Stimulated activated naive CD4-positive, alpha-beta T cell (primary cell): ENCODE data around the gene SMARCA1.
A peak's percentile ranks its signal among the peaks of the same experiment; 100 is the strongest.

Experiments used
- DNase-seq, 6 experiments: peaks; one replicate each; lab custom pipeline; 2025; lab: John Stamatoyannopoulos, UW

SMARCA1 gene

DNA sequence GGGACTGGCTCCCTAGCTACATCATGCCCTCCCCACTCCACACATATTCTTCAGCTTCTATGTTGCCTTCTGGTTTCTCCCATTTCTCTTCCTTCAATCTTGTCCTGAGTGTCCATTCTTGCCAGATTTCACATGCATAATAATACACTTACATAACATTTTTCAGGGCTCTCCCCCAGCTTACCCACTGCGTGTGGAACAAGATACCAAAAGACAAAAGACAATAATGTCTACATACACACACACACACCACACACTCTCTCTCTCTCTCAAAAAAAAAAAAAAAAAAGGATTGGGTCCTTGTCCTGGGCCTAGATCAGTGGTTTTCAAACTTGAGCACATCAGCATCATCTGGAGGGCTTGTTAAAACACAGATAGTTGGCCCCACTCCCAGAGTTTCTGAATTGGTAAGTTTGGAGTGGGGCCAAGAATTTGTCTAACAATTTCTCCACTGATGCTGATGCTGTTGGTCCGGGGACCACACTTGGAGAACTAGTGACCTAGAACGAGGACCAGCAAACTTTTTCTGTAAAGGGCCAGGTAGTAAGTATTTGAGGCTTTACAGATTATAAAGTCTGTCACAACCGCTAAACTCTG lies 6.5 kb upstream of the SMARCA1 start:
- no peak for DNase-seq

DNA sequence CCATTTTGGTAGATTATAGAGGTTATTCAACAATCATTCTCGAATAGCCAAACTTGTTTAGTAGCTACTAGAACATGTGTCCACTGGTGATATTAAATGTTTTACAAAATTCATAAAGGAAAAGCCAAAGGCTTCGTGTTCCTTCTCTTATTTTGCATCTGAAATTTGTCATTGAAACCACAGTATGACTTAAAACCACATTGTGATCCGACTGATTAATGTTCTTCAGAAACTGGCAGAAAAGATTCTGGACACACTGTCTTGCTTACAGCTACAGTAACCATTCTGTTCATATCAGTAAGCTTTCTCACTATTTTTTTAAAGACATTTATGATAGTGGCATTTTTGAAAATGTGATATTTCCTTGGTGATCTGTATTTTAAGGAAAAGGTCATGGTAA lies 2.6 kb upstream of the SMARCA1 start:
- DNase-seq = no peak

DNA sequence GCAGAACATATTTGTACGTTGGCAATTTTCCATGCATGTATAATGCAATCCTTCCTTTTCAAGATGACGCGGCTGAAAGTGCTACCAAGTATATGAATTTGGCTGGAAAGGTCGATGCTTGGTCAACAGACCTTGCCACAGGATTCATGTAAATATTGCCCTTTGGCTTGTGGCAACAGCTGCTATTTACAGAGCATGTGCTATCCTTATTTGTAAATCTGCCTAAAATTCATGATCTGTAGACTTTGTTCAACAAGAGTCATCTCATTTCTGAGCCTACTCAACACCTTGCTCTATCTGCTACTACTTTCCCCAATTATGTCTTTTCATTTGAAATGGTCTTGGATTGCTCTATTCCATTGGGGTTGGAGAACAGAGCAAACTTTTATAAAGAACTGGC lies 1.9 kb upstream of the SMARCA1 start:
- DNase-seq = no peak

DNA sequence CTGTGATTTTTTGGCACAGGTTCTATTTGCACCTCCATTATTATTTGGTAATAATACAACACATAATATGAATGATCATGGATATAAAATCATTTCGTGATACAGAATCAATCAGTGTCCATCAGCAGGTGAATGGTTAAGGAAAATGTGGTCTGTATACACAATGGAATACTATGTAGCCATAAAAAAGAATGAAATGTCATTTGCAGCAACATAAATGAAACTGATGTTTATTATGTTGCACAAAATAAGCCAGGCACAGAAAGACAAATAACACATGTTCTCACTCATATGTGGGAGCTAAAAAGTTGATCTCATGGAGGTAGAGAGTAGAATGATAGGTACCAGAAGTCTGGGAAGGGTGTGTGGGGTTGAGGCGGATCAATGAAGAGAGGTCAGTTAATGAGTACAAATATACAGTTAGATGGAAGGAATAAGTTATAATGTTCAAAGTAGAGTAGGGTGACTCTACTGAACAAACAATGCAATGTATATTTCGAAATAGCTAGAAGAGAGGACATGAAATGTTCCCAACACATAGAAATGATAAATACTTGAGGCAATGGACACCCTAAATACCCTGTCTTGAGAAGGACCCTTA lies 1.1 kb upstream of the SMARCA1 start:
- DNase-seq = no peak

DNA sequence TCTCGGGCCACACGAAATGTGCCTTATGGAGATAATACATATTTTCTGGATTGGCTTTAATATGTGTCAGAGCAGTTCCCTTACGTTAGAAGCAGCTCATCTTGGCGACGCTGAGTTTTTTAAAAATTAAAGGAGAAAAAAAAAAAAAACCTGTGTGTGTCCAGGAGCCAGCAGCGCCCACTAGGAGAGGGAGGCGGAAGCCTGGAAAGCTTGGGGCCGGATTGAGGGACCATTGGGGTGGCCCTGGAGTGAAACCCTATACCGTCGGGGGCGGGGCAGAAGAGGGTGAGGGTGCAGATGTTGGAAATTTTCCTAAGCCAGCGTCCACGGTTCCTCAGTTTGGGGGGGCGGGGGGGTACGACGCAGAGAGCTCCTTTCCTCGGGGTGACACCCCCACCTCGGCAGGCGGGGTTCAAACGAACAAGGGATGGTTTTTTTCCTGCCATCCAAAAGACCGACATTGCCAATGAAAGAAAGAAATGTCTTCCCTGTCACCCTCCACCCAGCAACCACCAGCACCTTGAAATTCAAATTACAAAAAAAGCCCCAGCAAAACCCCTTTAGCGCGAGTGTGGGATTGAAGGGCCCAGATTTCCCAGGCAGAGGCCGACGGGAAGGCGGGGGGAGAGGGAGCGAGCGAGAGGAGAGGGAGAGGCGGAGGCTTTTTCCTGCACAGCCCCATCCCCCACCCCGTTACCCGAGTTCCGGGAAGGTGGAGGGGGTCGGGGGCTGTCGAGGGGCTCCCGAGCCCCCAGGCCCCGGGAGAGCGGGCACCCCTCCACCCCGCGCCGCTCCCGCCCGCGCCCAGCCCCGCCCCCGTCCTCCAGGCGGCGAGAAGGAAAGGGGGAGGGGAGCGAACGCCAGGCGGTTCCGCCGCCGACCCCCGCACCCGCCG lies 859 bp downstream of the SMARCA1 start:
- peak in 2 of 6 experiments; percentile 10 to 23 for DNase-seq

DNA sequence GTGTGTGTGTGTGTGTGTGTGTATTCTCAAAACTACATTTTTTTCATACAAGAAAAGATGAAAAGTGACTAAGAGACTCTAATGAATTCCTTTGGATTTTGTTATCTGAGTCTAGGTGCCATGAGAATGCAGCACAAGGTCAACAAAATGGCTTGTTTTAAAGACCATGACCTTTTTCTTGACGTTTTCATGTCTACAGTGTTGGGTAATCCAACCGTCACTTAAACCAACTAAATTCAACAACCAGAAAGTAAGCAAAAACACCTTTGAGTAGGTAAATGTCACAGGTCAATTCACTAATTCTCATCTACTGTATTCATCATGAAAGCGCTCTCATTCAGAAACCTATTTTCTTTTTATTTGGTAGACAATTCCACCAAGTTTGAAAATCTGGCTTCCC lies 3.1 kb downstream of the SMARCA1 start:
- no peak for DNase-seq

DNA sequence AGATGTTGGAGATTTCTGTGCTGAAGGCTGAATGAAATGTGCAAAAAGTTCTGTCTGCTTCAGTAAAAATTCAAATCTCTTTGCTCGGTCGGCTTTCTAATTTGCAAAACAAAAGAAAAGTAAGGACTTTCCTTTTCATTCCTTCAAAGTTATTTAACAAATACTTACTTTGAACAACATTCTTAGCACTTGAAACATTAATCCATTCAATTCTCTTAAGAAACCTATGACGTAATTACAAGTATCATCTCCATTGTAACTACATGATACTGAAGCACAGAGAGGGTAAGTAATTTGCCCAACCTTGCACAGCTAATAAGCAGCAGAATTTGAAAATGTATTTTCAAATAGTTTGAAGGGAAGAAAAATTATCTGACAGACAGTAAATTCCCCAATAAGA lies 6.9 kb downstream of the SMARCA1 start:
- DNase-seq = no peak

DNA sequence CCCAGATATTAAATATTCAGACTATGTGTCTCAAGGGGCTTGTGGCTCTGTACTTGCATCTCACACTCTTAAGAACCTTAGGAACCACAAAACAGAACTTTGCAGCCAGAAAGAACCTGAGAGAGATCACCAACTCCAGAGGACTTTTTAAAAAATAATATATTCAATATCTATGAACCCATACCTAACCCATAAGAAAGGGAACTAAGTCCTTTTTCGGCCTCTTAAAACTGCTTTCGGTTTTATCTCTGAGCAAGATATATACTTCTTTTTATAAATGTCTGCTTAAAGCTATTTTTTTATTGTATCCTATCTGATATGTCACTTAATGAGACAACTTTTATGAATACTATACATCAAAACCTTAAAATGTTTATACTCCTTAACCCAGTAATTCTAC lies 10.9 kb downstream of the SMARCA1 start:
- no peak for DNase-seq

DNA sequence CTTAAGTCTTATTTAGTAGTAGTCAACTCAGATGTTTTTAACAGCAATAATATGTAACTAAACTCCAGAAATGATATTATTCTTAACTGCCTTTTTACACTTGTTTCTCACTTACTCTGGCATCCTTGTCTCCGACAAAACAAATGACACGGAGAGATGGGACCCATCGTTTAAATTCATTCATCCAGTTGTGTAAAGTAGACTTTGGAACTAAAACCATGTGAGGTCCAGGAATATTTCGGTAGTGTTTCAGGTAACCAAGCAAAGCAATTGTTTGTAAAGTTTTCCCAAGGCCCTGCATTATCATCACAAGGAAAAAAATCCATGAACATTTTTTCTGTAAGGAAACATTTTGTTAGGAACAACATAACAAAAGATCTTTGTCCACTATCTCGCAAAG lies 11.6 kb downstream of the SMARCA1 start:
- no peak for DNase-seq

DNA sequence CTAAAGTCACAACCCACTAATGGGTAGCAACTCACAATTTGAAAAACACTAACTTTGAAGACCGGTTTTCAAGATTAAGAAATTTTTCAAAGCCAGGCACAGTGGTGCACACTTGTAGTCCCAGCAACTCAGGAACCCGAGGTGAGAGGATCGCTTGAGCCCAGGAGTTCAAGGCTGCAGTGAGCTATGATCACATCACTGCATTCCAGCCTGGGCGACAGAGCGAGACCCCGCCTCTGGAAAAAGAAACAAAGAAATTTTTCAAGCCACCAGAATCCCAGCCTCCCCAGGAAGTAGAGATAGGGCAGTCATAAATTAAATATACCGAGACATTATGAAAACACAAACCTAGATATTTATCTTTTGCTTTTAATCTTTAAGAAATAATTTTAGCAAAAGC lies 13.0 kb downstream of the SMARCA1 start:
- DNase-seq = no peak

DNA sequence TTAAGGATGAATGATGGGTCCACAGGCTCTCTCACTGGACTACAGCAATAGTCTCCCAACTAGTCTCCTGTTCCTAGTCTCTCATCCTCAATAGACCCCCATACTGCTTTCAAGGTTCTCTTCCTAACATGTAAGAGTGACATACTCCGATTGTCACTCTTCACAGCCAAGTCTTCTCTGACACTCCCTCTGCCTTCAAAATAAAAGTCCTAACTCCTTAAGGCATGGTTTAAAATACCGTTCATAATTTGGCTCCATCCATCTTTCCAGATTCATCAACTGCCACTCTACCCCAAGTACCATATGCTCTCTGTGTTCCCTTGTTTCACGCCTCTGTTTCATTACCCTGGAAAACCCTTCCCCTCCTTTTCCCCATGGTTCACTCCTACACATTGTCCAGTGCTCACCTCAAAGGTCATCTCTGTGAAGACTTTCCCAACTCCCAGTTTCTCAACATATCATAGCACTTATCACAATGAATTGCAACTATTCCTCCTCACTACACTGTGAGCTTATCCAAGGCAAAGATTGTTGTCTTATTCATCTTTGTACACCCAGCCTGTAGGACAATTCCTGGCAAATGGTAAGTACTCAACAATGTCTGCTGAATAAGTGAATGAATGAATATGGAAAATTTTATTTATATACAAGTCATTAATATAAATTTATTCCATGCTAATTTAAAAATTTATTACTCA lies 26.0 kb downstream of the SMARCA1 start:
- DNase-seq = no peak

DNA sequence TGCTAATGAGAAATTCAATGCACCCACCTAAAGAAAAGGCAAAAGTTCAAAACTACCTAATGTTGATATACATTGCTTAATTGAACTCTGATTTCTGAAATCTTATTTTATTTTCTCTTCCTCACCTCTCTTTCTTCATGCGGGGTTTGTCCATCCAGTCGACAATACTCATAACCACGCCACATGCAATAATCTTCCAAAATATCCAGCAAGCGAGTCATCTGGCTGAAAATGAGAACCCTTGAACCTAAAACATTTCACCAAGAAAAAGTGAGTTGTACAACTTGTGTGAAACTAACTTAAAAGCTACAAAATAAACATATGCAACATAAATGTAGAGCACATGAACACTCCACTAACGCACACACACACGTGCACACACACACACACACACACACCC lies 26.7 kb downstream of the SMARCA1 start:
- DNase-seq = no peak

DNA sequence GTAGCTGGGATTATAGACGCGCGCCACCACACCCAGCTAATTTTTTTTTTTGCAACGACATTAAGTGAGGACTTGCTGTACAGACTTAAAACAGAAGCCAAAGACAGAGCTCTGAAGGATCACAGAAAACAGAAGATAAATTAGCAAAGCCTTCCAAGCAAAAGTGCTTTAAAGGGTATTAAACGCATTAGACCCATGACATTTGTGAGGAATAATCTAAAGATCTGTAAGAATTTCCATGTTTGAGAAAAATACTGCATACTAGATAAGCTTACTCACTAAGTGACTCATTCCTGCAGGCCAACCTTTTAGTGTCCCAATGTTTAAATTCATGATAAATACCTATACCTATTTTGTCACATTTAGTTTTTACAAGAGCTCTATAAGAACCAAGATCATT lies 27.4 kb downstream of the SMARCA1 start:
- no peak for DNase-seq

DNA sequence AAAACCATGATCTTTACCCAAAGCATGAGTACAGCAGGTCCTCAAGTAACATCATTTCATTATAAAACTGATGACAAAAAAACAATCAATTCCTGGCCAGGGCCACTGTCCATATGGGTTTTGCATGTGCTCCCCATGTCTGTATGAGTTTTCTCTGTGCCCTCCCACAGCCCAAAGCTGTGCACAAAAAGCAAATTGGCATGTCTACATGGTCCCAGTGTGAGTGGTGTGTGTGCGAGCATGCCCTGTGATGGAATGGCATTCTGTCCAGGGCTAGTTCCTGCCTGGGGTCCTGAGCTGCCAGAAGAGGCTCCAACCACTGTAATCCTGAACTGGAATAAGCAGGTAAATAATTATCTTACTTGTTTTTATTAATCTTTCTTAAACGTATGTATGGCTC lies 28.4 kb downstream of the SMARCA1 start:
- DNase-seq = no peak

DNA sequence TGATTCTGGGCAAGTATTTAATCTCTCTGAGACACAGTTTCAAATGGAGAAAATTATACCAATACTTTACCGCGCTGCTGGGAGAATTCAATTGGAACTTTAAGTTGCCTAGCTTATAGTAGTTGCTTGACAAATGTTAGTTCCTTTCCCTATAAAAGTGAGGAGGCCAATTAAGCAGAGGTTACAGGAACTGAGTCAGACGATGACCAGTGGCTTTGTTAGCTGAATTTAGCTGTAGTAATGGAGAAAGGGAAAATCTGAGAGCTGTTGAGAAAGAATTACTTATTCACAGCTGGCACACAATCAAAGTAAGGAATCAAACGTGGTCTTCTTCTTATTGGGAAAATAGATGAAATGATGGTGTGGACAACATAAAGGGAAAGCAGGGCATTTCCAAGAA lies 29.6 kb downstream of the SMARCA1 start:
- no peak for DNase-seq

DNA sequence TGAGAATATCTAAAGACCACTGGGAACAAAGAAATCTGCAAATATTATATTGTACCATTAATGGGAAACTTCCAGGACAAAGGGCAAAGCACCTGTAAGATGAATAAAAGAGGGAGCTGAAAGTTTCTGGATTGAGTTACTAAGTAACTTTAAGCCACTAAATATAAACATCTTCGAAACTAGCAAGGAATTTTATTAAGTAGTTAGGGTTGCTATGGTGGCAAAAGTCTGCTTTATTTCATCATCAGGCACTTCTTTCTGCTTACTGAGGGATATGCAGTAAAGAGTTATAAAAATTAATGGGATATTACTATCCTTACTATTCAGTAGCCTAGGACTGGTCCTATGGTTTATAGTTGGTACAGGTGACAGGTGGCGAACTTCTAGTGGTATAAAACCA lies 33.0 kb downstream of the SMARCA1 start:
- DNase-seq = no peak

DNA sequence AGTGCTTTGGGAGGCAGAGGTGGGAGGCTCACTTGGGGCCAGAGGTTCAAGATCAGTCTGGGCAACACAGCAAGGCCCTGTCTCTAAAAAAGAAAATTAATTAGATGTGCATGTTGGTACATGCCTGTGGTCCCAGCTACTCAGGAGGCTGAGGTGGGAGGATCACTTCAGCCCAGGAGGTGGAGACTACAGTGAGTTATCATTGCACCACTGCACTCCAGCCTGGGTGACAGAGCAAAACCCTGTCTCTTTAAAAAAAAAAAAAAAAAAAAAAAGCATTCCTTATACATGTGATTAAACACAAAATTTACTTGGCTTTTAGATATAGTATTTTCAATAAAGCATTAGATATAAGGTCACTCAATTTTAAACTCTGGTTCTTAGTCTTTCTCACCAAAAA lies 34.9 kb downstream of the SMARCA1 start:
- DNase-seq = no peak

DNA sequence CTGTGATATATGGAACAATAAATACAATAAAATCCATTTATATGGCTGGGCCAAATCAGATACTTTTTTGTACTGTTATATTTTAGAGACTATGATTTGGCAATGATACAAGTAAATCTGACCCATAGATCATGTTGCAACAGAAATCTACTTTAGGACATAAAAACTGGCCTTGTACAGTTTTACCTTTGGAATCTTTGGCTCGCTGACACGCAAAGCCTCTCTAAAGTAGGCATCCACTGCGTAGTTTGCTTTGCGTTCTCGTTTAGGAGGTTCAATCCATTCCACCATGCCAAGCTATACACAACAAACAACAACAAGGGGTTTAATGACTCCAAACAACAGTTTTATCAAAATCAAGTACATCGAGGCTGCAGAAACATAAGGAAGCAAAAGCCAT lies 42.4 kb downstream of the SMARCA1 start:
- DNase-seq = no peak

DNA sequence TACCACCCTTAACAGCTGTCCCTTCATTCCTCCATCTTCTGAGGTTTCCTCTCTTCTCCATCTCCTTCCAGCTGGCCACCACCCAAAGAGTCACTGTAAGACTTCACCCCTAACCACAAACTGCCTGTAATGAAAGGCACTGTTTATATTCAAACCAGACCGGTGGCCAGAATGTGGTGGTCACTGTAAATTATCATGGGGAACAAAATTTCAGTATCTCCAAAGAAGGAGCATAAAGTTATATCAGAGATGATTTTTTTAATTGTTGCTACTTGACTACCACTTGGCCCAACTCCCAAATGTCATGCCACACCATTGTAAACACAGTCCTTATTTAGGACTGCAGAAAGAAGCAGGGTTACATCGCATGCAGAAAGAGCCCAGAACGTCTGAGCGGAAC lies 44.8 kb downstream of the SMARCA1 start:
- no peak for DNase-seq

DNA sequence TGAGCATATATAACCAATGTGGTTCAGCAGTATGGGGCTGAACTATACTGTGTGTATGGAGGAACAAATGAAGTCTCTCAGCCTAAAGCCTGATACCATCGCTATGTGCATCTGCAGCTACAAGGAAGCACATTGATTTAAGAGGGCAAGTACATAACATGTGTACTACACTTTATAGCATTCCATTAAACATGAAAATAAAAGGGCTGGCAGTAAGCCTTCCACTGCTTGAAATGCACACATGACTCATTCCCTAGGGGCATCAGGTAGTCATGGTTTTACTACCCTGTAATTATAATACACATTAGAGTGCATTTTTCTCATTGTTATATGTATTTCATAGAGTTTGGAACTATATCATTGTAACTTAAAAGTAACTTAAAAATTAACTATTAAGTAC lies 51.2 kb downstream of the SMARCA1 start:
- DNase-seq = no peak

DNA sequence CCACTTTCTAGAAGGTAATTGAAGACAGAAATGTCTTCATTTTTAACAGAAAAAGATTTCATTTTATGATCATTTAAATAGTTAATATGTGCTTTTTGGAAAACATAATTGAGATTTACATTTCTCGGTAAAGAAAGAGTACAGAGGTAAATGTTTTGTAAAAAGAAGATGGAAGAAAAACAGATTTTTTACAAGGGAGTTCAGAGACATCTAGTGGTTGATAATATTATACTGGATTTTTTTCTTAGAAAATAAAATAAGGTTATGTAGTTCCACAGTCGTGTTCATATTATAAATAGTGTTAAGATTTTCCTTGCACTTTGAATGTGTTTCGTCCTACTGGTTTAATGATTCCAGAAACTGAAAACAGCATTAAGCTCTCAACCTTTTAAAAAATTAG lies 60.6 kb downstream of the SMARCA1 start:
- no peak for DNase-seq

DNA sequence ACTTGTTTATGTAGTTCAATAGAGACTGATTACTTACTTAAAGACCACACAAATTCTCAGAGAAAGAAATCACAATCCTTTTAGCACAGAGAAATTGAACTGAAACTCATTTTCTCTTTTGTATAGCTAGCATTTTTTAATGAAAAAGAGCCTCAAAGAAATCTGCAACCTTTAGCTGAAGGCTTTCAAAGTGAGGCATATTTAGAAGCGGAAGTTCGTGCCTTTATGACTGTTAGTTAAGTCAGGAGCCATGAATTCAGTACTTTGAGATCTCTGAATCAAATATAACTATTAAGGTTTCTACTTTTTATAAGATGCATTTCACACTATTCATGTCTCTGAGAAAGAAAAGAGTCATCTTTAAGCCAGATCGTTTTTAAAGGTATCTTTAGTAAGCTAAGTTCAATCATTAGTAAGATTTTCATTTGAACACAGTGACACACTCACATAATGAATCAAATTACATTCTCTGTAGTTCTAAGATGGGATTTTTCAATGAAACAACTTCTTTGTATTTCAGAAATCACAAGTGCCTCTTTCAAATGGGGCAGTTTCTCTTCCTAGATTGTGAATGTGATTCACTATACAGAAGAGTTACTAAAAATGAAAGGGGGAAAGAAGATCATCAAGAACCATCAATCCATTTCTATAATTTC lies 61.4 kb downstream of the SMARCA1 start:
- no peak for DNase-seq
